Esophagus muscularis mucosa (tissue), 4 donors: ENCODE measurements around the gene BST1. TPM values are rescaled to one million over a fixed set of nuclear protein-coding genes. Genes with fewer than 3 reads are reported as not detected.
A peak's percentile ranks its signal among the peaks of the same experiment; 100 is the strongest.

Experiments used
- DNase-seq: peaks from one replicate; pipeline ENCODE4 v3.0.0-alpha.2; 2017; ENCODE audit errors: extremely low spot score
- H3K27ac ChIP-seq, 4 donors: fragments of 200-600 bp; sonication (generic); replicated peaks in 1 of 4; 1 replicate in 3 of 4; 2 replicates in 1 of 4; pipeline ENCODE4 v1.5.1; 2016 to 2019; ENCODE audit warnings: mild to moderate bottlenecking in 1 of 4
- H3K27me3 ChIP-seq, 4 donors: fragments of 200-600 bp; sonication (generic); one replicate each; pipeline versions ENCODE4 v1.5.1 to v1.6.0; 2016 to 2019
- H3K36me3 ChIP-seq, 4 donors: fragments of 200-600 bp; sonication (generic); one replicate each; pipeline ENCODE4 v1.5.1; 2016 to 2019
- H3K4me1 ChIP-seq, 4 donors: fragments of 200-600 bp; sonication (generic); one replicate each; pipeline ENCODE4 v1.5.1; 2016 to 2019
- H3K4me3 ChIP-seq, 4 donors: fragments of 200-600 bp; sonication (generic); 1 replicate in 2 of 4; 2 replicates in 2 of 4; pipeline ENCODE4 v1.5.1; 2016 to 2019; ENCODE audit warnings: mild to moderate bottlenecking in 4 of 4, moderate library complexity in 1 of 4
- H3K9me3 ChIP-seq, 4 donors: fragments of 200-600 bp; sonication (generic); 1 replicate in 3 of 4; 2 replicates in 1 of 4; pipeline ENCODE4 v1.5.1; 2016 to 2019
- CTCF ChIP-seq, 3 experiments: fragments of 200-600 bp in 2 of 3; fragments of 450-650 bp in 1 of 3; sonication (generic) in 2 of 3; IDR thresholded peaks; one replicate each; pipeline ENCODE4 v1.5.1; 2017 to 2019; ENCODE audit warnings: antibody characterized with exemption in 3 of 3, mild to moderate bottlenecking in 2 of 3, moderate library complexity in 1 of 3
- EP300 ChIP-seq: sonication (generic); formaldehyde crosslinking; IDR thresholded peaks from one replicate; pipeline ENCODE4 v1.6.1; 2017; ENCODE audit warnings: antibody characterized with exemption
- POLR2A ChIP-seq: fragments of 450-650 bp; IDR thresholded peaks from one replicate; pipeline ENCODE4 v1.6.1; 2017; ENCODE audit warnings: antibody characterized with exemption, moderate library complexity, mild to moderate bottlenecking, low read depth
- POLR2AphosphoS5 ChIP-seq, 2 donors: sonication (generic); formaldehyde crosslinking; IDR thresholded peaks; one replicate each; pipeline ENCODE4 v1.6.1; 2017; ENCODE audit warnings: antibody characterized with exemption in 2 of 2
- WGBS: methylation state at CpG from one replicate; pipeline ENCODE4 v1.1.5; 2018; 5-methylcytosine and 5-hydroxymethylcytosine counted together
- intact Hi-C: fragments of 100-400 bp; cut with DNase I; formaldehyde crosslinking; loops from one replicate; pipeline ENCODE4 v1.15.1; 2023
- total RNA-seq, 4 donors: library from RNA; depleted of rRNA; stranded (reverse); fragments of >200 nt; gene quantifications; one replicate each; pipeline versions ENCODE4 v1.1.0 to v1.2.1, GENCODE V29; 2016

Gene BST1
- total RNA-seq, 4 donors from 2014 or later: 2.5 to 6.0 (median 4.3) TPM

GRCh38 chr4:15690020-15690809 is 12.7 kb upstream of the BST1 start:
- peak overlapping the region in 1 of 4 donors; percentile 2 for H3K27ac ChIP-seq
- DNase-seq: no peak
- intact Hi-C loops: no loop called here
- H3K36me3 ChIP-seq: peaks cover 0 to 40% (median 18%) of the 10 kb centered on the region in 4 donors
- TF ChIP-seq POLR2AphosphoS5 (IDR thresholded peaks at IDR 0.05) (no peak), EP300 (no peak), POLR2A (no peak), CTCF (IDR thresholded peaks at IDR 0.05) (no peak)
- H3K4me1 ChIP-seq: peaks cover 0 to 12% (median 7%) of the 10 kb centered on the region in 4 donors
- H3K27me3 ChIP-seq: no peaks in the 10 kb centered on the region
- no peaks in the 10 kb centered on the region for H3K9me3 ChIP-seq
- no peak overlapping the region for H3K4me3 ChIP-seq
- whole genome bisulfite sequencing: 49% methylated on average over 7 of the region's 7 CpGs

- H3K4me3 ChIP-seq: no peak overlapping the region
- peaks cover 0 to 12% (median 7%) of the 10 kb centered on the region in 4 donors for H3K4me1 ChIP-seq
- intact Hi-C loops: no loop called here
- H3K27me3 ChIP-seq: no peaks in the 10 kb centered on the region
- WGBS: 58% methylated on average over 3 of the region's 3 CpGs
- no peak for DNase-seq
- no peak for TF ChIP-seq CTCF (IDR thresholded peaks at IDR 0.05)
- no peak for TF ChIP-seq POLR2AphosphoS5 (IDR thresholded peaks at IDR 0.05)
- no peak for TF ChIP-seq EP300
- TF ChIP-seq POLR2A: no peak
- peaks cover 0 to 31% (median 14%) of the 10 kb centered on the region in 4 donors for H3K36me3 ChIP-seq
- H3K9me3 ChIP-seq: no peaks in the 10 kb centered on the region
- peak overlapping the region; percentile 2 to 29 (median 14) for H3K27ac ChIP-seq
Measured at GRCh38 chr4:15691346-15692135, 11.3 kb upstream of the BST1 start.

- Histone ChIP-seq H3K4me3 (no peak overlapping the region), H3K27ac (no peak overlapping the region), H3K4me1 (peaks cover 0 to 12% (median 7%) of the 10 kb centered on the region in 4 donors), H3K9me3 (no peaks in the 10 kb centered on the region), H3K27me3 (no peaks in the 10 kb centered on the region), H3K36me3 (peaks cover 0 to 20% (median 6%) of the 10 kb centered on the region in 4 donors)
- TF ChIP-seq POLR2A: no peak
- no peak for TF ChIP-seq CTCF (IDR thresholded peaks at IDR 0.05)
- TF ChIP-seq EP300: no peak
- no peak for TF ChIP-seq POLR2AphosphoS5 (IDR thresholded peaks at IDR 0.05)
- WGBS: 90% methylated on average over 2 of the region's 2 CpGs
- intact Hi-C loops: no loop called here
- DNase-seq: no peak
Measured at GRCh38 chr4:15692602-15693001, 10.3 kb upstream of the BST1 start.

GRCh38 chr4:15694431-15694830 is 8.4 kb upstream of the BST1 start:
- TF ChIP-seq POLR2A: no peak
- no peak for TF ChIP-seq POLR2AphosphoS5 (IDR thresholded peaks at IDR 0.05)
- no peak for TF ChIP-seq EP300
- peaks cover 0 to 2% (median under 1%) of the 10 kb centered on the region in 4 donors for H3K36me3 ChIP-seq
- H3K4me3 ChIP-seq: no peak overlapping the region
- H3K27ac ChIP-seq: no peak overlapping the region
- no peaks in the 10 kb centered on the region for H3K9me3 ChIP-seq
- DNase-seq: no peak
- no peaks in the 10 kb centered on the region for H3K27me3 ChIP-seq
- intact Hi-C loops: no loop called here
- peaks cover 0 to 12% (median 7%) of the 10 kb centered on the region in 4 donors for H3K4me1 ChIP-seq
- WGBS: 96% methylated on average over 4 of the region's 4 CpGs

GRCh38 chr4:15695240-15695699 is 7.6 kb upstream of the BST1 start:
- Histone ChIP-seq H3K27me3 (no peaks in the 10 kb centered on the region), H3K4me3 (no peak overlapping the region), H3K9me3 (no peaks in the 10 kb centered on the region), H3K36me3 (no peaks in the 10 kb centered on the region), H3K4me1 (peaks cover 0 to 9% (median 4%) of the 10 kb centered on the region in 4 donors), H3K27ac (no peak overlapping the region)
- WGBS: 85% methylated on average over 7 of the region's 10 CpGs
- TF ChIP-seq EP300: no peak
- no peak for TF ChIP-seq CTCF (IDR thresholded peaks at IDR 0.05)
- no peak for TF ChIP-seq POLR2AphosphoS5 (IDR thresholded peaks at IDR 0.05)
- no peak for TF ChIP-seq POLR2A
- DNase-seq: no peak
- intact Hi-C loops: no loop called here
